ENCODE results near the gene SMIM23.

DNA sequence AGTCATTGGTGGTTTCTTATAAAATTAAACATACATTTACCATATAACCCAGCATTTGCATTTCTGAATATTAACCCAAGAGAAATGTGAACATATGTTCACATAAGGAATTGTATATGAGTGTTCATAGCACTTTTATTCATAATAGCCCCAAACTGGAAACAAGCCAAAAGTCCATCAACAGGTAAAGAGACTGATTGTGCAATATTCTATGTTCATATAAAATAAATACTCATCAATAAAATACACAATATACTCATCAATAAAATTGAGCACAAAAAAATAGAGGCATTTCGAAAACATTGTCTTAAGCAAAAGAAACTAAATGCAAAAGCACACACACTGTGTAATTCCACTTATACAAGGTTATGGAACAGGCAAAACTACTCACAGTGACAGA is 3.7 kb downstream of the SMIM23 start:
- TF ChIP-seq, protein P1, sequence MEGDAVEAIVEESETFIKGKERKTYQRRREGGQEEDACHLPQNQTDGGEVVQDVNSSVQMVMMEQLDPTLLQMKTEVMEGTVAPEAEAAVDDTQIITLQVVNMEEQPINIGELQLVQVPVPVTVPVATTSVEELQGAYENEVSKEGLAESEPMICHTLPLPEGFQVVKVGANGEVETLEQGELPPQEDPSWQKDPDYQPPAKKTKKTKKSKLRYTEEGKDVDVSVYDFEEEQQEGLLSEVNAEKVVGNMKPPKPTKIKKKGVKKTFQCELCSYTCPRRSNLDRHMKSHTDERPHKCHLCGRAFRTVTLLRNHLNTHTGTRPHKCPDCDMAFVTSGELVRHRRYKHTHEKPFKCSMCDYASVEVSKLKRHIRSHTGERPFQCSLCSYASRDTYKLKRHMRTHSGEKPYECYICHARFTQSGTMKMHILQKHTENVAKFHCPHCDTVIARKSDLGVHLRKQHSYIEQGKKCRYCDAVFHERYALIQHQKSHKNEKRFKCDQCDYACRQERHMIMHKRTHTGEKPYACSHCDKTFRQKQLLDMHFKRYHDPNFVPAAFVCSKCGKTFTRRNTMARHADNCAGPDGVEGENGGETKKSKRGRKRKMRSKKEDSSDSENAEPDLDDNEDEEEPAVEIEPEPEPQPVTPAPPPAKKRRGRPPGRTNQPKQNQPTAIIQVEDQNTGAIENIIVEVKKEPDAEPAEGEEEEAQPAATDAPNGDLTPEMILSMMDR (IDR thresholded peaks at IDR 0.05; ENCODE audit: low read length): no peak
- TF ChIP-seq EZH2 (optimal IDR thresholded peaks at IDR 0.05; ENCODE audit: low read depth, low read length): no peak
- TF ChIP-seq EZH2phosphoT487 (IDR thresholded peaks at IDR 0.05; ENCODE audit: low read length): no peak
